ENCODE data around the gene DRD3.

The DRD3 gene

DNA sequence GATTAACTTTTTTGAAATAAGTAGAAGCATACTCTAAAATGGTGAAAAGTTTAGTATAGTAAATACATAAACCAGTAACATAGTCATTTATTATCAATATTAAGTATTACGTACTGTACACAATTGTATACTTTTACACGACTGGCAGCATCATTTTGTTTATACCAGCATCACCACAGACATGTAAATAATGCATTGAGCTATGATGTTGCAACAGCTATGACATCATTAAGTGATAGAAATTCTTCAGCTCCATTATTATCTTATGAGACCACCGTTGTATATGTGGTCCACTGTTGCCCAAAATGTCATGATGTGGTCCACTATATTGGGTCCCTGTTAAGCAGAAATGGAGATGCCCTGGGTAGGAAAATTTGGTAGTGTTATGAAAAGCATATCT is 51.3 kb downstream of the DRD3 start:
- no peak for DNase-seq (ENCODE audit: low read depth, low spot score)
- TF ChIP-seq, protein P1, sequence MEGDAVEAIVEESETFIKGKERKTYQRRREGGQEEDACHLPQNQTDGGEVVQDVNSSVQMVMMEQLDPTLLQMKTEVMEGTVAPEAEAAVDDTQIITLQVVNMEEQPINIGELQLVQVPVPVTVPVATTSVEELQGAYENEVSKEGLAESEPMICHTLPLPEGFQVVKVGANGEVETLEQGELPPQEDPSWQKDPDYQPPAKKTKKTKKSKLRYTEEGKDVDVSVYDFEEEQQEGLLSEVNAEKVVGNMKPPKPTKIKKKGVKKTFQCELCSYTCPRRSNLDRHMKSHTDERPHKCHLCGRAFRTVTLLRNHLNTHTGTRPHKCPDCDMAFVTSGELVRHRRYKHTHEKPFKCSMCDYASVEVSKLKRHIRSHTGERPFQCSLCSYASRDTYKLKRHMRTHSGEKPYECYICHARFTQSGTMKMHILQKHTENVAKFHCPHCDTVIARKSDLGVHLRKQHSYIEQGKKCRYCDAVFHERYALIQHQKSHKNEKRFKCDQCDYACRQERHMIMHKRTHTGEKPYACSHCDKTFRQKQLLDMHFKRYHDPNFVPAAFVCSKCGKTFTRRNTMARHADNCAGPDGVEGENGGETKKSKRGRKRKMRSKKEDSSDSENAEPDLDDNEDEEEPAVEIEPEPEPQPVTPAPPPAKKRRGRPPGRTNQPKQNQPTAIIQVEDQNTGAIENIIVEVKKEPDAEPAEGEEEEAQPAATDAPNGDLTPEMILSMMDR (IDR thresholded peaks at IDR 0.05; ENCODE audit: insufficient read depth, low read length, missing control alignments), result no peak
- CTCF ChIA-PET, result interaction anchor here (1.4 to 1.8 kb wide), 2 partner anchors 17 to 25 kb away, joined by 7 read pairs; no protein-coding TSS in a partner anchor
- no peak overlapping the region for H3K4me3 ChIP-seq (ENCODE audit: low read depth, low read length)
- POLR2A ChIA-PET, result no interaction called here

- ChIA-PET CTCF (interaction anchor here (1.4 to 1.8 kb wide), 2 partner anchors 18 to 26 kb away, joined by 7 read pairs; no protein-coding TSS in a partner anchor), POLR2A (no interaction called here)
- TF ChIP-seq, protein P1 (IDR thresholded peaks at IDR 0.05; ENCODE audit: insufficient read depth, low read length, missing control alignments), result no peak
- no peak overlapping the region for H3K4me3 ChIP-seq (ENCODE audit: low read depth, low read length)
- no peak for DNase-seq (ENCODE audit: low read depth, low spot score)
Measured at GRCh38 chr3:114126461-114126860, 52.4 kb downstream of the DRD3 start.

- DNase-seq (ENCODE audit: low read depth, low spot score), result no peak
- ChIA-PET POLR2A (no interaction called here), CTCF (interaction anchor here (0.8 to 2.1 kb wide), 4 partner anchors 9 to 285 kb away, joined by 3 to 8 read pairs (median 4); no protein-coding TSS in a partner anchor)
- H3K4me3 ChIP-seq (ENCODE audit: low read depth, low read length), result no peak overlapping the region
- TF ChIP-seq, protein P1 (IDR thresholded peaks at IDR 0.05; ENCODE audit: insufficient read depth, low read length, missing control alignments), result no peak
Measured at GRCh38 chr3:114122027-114122709, 56.7 kb downstream of the DRD3 start.

- DNase-seq (ENCODE audit: low read depth, low spot score), result no peak
- no peak overlapping the region for H3K4me3 ChIP-seq (ENCODE audit: low read depth, low read length)
- ChIA-PET POLR2A (no interaction called here), CTCF (no interaction called here)
- TF ChIP-seq, protein P1 (IDR thresholded peaks at IDR 0.05; ENCODE audit: insufficient read depth, low read length, missing control alignments), result no peak
Measured at GRCh38 chr3:114120211-114120610, 58.6 kb downstream of the DRD3 start.

DNA sequence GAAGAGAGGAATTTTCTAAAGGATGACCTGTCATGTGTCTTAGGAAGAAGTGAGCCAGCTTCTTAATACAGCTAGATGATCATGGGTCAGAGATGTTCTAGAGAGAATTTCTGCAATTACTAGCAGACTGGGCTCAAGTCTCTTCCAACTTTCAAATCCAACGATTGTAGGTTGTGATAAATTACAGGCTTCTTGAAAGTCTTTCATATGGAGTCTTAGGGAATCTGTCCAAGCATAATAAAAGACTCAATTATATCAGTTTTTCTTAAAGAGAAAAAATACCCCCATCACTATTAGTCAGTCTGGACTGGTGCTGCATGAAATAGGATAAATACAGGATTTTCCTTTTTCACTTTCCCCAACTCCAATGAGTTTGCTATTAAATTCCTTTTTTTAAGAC is 59.1 kb downstream of the DRD3 start:
- CTCF ChIA-PET, result no interaction called here
- DNase-seq (ENCODE audit: low read depth, low spot score), result no peak
- no peak overlapping the region for H3K4me3 ChIP-seq (ENCODE audit: low read depth, low read length)
- POLR2A ChIA-PET, result no interaction called here
- TF ChIP-seq, protein P1 (IDR thresholded peaks at IDR 0.05; ENCODE audit: insufficient read depth, low read length, missing control alignments), result no peak

GRCh38 chr3:114115143-114115542 is 63.7 kb downstream of the DRD3 start:
- ChIA-PET POLR2A (no interaction called here), CTCF (no interaction called here)
- DNase-seq (ENCODE audit: low read depth, low spot score), result no peak
- no peak overlapping the region for H3K4me3 ChIP-seq (ENCODE audit: low read depth, low read length)
- TF ChIP-seq, protein P1 (IDR thresholded peaks at IDR 0.05; ENCODE audit: insufficient read depth, low read length, missing control alignments), result no peak

Measured in AG04449 (cell line).